GM12801 (cell line): Measurements from ENCODE around the gene NLN.

Source experiments
- CTCF ChIP-seq: IDR thresholded peaks from one replicate; pipeline ENCODE4 v1.5.1; 2011; ENCODE audit warnings: control low read depth; ENCODE audit not compliant: insufficient read length; ENCODE audit errors: extremely low read depth

Gene NLN

GRCh38 chr5:65779643-65780042 lies 57.6 kb downstream of the NLN start:
- TF ChIP-seq CTCF: no peak

- TF ChIP-seq CTCF: no peak
Observed at GRCh38 chr5:65790371-65791163, 68.6 kb downstream of the NLN start.

- TF ChIP-seq CTCF: no peak
Observed at GRCh38 chr5:65791712-65792673, 70.0 kb downstream of the NLN start.

- TF ChIP-seq CTCF: no peak
Observed at GRCh38 chr5:65796269-65796668, 74.3 kb downstream of the NLN start.

- no peak for TF ChIP-seq CTCF
Observed at GRCh38 chr5:65796751-65797316, 74.8 kb downstream of the NLN start.

GRCh38 chr5:65797481-65797880 lies 75.5 kb downstream of the NLN start:
- no peak for TF ChIP-seq CTCF

GRCh38 chr5:65799857-65800256 lies 77.9 kb downstream of the NLN start:
- TF ChIP-seq CTCF: no peak
